Measurements from ENCODE around the gene TMEM37. TPM values are rescaled to one million over a fixed set of nuclear protein-coding genes. Genes with fewer than 3 reads are reported as not detected.
A peak's percentile ranks its signal among the peaks of the same experiment; 100 is the strongest.

The TMEM37 gene
- total and polyA plus RNA-seq, 2 of the 8 experiments (the other 6 are each of a cell fraction or from before 2014, with no cell fraction given), result 11.0 to 16.2 TPM

DNA sequence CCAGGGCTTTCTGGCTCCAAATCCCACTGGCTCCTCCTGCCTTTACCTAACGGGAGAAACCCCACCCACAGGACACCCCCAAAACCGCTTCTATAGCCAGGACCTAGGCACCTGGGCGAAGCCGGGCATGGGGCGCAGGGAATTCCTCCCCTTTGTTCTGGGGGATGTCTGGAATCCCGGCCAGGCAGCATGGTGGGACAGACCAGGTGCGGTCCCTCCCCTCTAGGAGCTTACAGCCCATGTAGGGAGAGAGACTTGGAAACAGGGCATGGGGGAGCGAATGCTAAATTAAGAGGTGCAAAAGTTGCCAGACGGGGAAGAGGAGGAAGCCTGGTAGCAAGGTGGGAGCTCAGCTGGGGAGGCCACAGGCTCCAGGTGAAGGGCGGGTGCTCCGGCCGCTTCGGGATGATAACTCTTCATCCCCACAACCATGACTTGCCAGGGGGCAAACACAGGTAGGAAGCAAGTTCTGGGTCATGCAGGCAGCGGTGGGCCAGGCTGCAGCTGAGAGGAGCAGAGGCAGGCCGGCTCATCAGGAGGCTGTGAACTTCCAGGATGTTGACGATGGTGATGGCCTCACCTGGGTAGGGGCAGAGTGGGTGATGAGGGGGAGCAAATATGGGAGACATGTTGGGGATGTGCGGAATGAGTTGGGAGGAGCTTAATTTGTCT is 1.3 kb downstream of the TMEM37 start:
- H2AK5ac ChIP-seq (ENCODE audit: low read depth, low read length), result peak overlapping the region; percentile 70
- POLR2A ChIA-PET (ENCODE audit: partially characterized antibody), result interaction anchor here (1.3 to 4.2 kb wide), 4 partner anchors 9 to 32 kb away, joined by 4 to 22 read pairs (median 6); no protein-coding TSS in a partner anchor
- H4K91ac ChIP-seq (replicated peaks; ENCODE audit: insufficient read length, low read length), result peak overlapping the region; percentile 63
- H3K4me1 ChIP-seq (replicated peaks in 1 of 4; ENCODE audit: control insufficient read depth in 3 of 4, insufficient read depth in 4 of 4, low read length in 3 of 4), result peaks cover 0 to 20% (median 15%) of the 10 kb centered on the region in 4 experiments; a peak in 6 of 7 replicates
- H3K4ac ChIP-seq (replicated peaks; ENCODE audit: insufficient read length, low read depth, low read length), result no peak overlapping the region
- no peak overlapping the region for H2AFZ ChIP-seq (ENCODE audit: low read length)
- H3K23me2 ChIP-seq (ENCODE audit: low read depth, low read length), result peaks cover 11% of the 10 kb centered on the region; the same call in 1 of the 2 replicates
- H3K4me2 ChIP-seq (ENCODE audit: insufficient read depth in 1 of 2, low read depth in 2 of 2, low read length in 2 of 2), result peak overlapping the region; percentile 94 to 98
- H2BK5ac ChIP-seq (ENCODE audit: low read depth, low read length), result peak overlapping the region; percentile 93; the same call in 1 of the 2 replicates
- H3K79me2 ChIP-seq (ENCODE audit: control insufficient read depth in 1 of 2, insufficient read depth in 2 of 2, low read length in 2 of 2), result no peaks in the 10 kb centered on the region; a peak in 1 of 4 replicates
- H3K23ac ChIP-seq (ENCODE audit: insufficient read length), result no peak overlapping the region
- TF ChIP-seq RFX5 (IDR thresholded peaks at IDR 0.05; ENCODE audit: borderline replicate concordance, low read depth, low read length) (no peak), BACH1 (IDR thresholded peaks at IDR 0.05; ENCODE audit: low read length) (no peak), TEAD4 (IDR thresholded peaks at IDR 0.05; ENCODE audit: low read depth, low read length) (peak; percentile 46; the same call in 1 of the 2 replicates), TCF12 (IDR thresholded peaks at IDR 0.05; ENCODE audit: low read depth, low read length) (0 out of 2 replicates have a peak, but pooled peaks have one; percentile 43)
- CTCF ChIA-PET (ENCODE audit: partially characterized antibody), result interaction anchor here (0.5 to 2.2 kb wide), 12 partner anchors 9 to 965 kb away, joined by 3 to 10 read pairs (median 3); no protein-coding TSS in a partner anchor
- FAIRE-seq (no peak), DNase-seq (ENCODE audit: low read depth in 1 of 2, low spot score in 2 of 2) (no peak)
- 0 out of 2 replicates have a peak, but pooled peaks cover 2% of the 10 kb centered on the region for H3K79me1 ChIP-seq (ENCODE audit: low read depth, low read length)
- H4K8ac ChIP-seq (ENCODE audit: extremely low read depth, insufficient read depth, low read length), result no peak overlapping the region
- H3K27ac ChIP-seq (ENCODE audit: low read depth, low read length), result no peak overlapping the region
- H3K56ac ChIP-seq (replicated peaks; ENCODE audit: insufficient read length, low read depth, low read length), result no peak overlapping the region
- peak overlapping the region; percentile 72; the same call in 1 of the 2 replicates for H2BK20ac ChIP-seq (ENCODE audit: low read length)
- peak overlapping the region; percentile 56 to 72 (median 68) for H3K4me3 ChIP-seq (ENCODE audit: extremely low read depth in 1 of 4, insufficient read depth in 2 of 4, low read depth in 3 of 4, low read length in 4 of 4)
- H4K20me1 ChIP-seq (replicated peaks in 1 of 2; ENCODE audit: control insufficient read depth in 1 of 2, insufficient read depth in 2 of 2, low read length in 2 of 2), result peaks cover 2% of the 10 kb centered on the region in 2 experiments
- H2BK120ac ChIP-seq (replicated peaks; ENCODE audit: low read depth, low read length), result no peak overlapping the region
- H3K9ac ChIP-seq (replicated peaks in 1 of 4; ENCODE audit: extremely low read depth in 1 of 4, low read depth in 3 of 4, low read length in 3 of 4), result no peak overlapping the region; a peak in 1 of 7 replicates
- H2BK12ac ChIP-seq (ENCODE audit: low read depth, low read length), result peak overlapping the region; percentile 80; the same call in 1 of the 2 replicates
- H3K14ac ChIP-seq (ENCODE audit: insufficient read length), result no peak overlapping the region
- H3K27me3 ChIP-seq (replicated peaks in 1 of 4; ENCODE audit: control insufficient read depth in 3 of 4, extremely low read depth in 1 of 4, insufficient read depth in 3 of 4, low read length in 3 of 4), result peaks cover 0 to 14% (median 6%) of the 10 kb centered on the region in 4 experiments; a peak in 5 of 7 replicates
- H2BK15ac ChIP-seq (ENCODE audit: low read length), result no peak overlapping the region; the same call in 1 of the 2 replicates
- 72% methylated on average over 16 of the region's 17 CpGs; no CpG with 5 or more reads in 1 of the 2 experiments for WGBS, 2 experiments (ENCODE audit: extremely low coverage in 1 of 2, insufficient coverage in 1 of 2, insufficient read length in 1 of 2, insufficient replicate concordance in 2 of 2, low coverage in 1 of 2, low lambda C conversion rate in 2 of 2, missing lambda C conversion rate in 1 of 2)
- H3K18ac ChIP-seq (ENCODE audit: extremely low read depth, low read length), result peak overlapping the region; percentile 55
- H4K5ac ChIP-seq (ENCODE audit: insufficient read length, low read depth, low read length), result no peak overlapping the region
- H3K36me3 ChIP-seq (ENCODE audit: control insufficient read depth in 2 of 4, insufficient read depth in 4 of 4, low read length in 3 of 4), result no peaks in the 10 kb centered on the region
- H3K9me3 ChIP-seq (ENCODE audit: insufficient read depth in 2 of 2, low read depth in 1 of 2, low read length in 1 of 2), result no peaks in the 10 kb centered on the region
